Caki2 (cell line): ENCODE results near the gene PAX7. TPM values are rescaled to one million over a fixed set of nuclear protein-coding genes. Genes with fewer than 3 reads are reported as not detected.

ENCODE experiments used
- DNase-seq: peaks from one replicate; pipeline ENCODE4 v3.0.0-alpha.2; 2015; ENCODE audit warnings: low read depth
- in situ Hi-C: cut with HindIII; loops from 2 replicates; pipeline ENCODE4 v1.10.0; 2016; ENCODE audit warnings: low sequenced_read_pairs, low pct_unique_long_range_greater_than_20kb, mixed read lengths
- total RNA-seq: library from RNA; depleted of rRNA; stranded (reverse); fragments of >200 nt; shearing (Covaris generic); gene quantifications from 2 replicates; pipeline ENCODE4 v1.2.3, GENCODE V29; 2014; ENCODE audit warnings: low replicate concordance

The PAX7 gene
- total RNA-seq, 1 experiment from 2014 or later = not detected

DNA sequence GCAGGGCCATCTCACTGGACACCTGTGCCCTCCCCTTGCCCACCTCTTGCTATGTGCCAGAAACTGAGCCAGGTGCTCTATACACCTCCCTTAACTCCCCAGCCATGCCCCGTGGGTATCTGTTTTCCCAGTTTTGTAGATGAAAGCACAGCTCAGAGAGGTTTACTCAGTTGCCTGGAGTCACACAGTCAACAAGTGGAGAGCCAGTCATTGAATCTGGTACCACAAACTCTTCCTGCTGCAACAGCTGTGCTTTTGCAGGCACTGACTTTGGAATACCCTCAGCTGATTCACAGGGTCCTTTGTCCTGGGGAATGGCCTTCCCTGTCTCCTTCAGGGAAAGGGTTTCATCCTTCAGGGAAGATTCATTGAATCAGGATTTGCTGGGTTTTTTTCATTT is 22.1 kb downstream of the PAX7 start:
- in situ Hi-C loops = no loop called here
- DNase-seq = no peak

DNA sequence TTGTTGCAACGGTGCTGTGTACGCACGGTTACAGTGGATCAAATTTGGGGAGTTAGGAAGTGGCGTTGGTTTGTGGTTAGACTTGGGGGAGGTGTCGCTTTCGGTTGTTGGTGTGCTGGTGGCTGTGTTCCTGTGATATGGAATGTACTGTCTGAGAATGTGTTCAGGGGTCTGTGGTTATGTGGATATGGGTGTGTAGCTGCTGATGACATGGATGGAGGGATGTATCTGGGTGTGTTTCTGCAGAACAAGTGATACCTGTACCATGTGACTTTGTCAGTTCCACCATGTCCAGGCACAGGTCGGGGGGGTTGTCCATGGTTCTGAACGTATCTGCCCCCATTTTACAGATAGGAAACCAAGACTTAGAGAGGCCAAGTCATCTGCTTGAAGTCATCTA is 22.7 kb downstream of the PAX7 start:
- no peak for DNase-seq
- in situ Hi-C loops = no loop called here

DNA sequence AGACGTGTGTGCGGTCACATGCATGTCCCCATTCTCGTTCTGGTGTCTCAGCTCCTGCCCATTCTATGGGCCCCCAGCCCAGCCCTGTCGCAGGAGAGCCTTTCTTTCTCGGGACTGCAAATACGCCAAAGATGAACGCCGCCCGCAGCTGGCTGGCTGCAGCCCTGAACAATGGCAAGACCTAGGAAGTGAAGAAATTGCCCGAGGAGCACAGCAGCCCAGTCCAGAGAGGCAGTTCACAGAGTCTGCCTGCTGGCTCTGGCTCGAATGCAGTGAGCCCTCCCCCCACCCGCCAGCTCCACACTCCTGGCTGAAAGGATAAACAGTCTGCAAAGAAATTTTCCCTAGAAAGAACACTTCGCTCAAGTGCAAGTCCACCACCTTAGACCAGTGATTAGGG is 23.3 kb downstream of the PAX7 start:
- in situ Hi-C loops = no loop called here

DNA sequence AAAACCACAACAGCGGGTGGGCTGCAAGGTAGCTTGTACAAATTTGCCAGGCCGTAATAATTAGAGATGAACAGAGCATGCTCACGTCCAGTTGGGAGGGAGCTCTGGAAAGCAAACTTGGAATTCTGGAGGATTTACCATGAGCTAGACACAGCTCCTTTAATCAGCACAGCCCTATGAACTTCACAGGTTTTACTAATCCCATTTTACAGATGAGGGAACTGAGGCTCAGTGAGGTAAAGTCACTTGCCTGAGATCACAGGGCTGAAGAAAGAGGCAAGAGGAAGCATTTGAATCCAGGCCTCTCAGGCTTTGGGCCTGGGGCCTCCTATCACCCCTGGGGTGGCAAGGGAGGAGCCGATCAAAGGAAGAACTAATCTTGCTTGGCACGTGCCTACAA is 24.0 kb downstream of the PAX7 start:
- no peak for DNase-seq
- in situ Hi-C loops = no loop called here

More for the DNA sequence above, 23.3 kb downstream of the PAX7 start:
- no peak for DNase-seq

DNA sequence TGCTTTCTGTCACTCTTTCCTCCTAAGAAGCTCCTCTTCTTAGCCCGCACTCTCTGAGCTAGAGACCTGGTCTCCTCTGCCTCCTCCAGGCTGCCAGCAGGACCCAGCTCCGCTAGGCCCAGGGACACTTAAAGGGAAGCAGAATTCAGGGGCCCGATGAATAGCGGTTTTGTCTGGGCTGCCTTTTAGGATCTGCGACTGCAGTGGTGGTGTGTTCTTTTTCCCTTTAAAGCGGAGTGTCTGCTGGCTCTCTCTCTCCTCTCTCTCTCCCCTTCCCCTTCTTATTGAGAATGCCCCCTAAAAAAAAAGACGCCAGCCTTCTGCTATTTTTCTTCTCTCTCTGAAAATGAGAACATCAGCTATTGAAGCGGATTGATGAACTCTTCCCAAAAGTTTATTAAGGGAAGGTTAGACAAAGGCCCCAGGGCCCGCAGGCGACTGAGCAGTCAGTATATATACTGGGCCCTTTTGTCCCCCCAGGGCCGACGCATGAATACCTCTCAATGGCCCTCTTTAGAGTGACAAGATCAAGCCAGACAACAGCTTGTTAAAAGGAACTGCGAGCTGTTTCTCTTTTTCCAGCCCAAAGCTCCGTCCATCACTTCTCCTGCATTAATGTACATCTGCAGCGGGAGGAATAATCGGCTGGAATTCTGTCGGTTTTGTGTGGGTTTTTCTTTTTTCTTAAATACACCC is 27.0 kb downstream of the PAX7 start:
- no peak for DNase-seq
- in situ Hi-C loops = no loop called here

DNA sequence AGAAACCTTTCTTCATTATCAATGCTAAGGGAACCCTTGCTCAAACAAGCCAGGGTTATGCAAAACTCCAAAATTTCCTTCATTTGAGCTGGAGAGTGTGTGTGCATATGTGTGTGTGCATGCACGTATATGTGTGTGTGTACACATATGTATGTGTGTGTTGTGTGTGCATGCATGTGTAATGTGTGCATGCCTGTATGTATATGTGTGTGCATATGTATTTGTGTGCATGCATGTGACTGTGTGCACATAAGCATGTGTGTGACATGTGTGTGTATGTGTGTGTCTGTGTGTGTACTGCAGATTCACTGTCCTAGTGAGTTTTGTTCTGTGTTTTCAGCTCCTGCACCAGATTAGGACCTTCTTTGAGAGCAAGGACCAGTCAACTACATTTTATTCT is 28.2 kb downstream of the PAX7 start:
- DNase-seq = no peak
- in situ Hi-C loops = no loop called here

DNA sequence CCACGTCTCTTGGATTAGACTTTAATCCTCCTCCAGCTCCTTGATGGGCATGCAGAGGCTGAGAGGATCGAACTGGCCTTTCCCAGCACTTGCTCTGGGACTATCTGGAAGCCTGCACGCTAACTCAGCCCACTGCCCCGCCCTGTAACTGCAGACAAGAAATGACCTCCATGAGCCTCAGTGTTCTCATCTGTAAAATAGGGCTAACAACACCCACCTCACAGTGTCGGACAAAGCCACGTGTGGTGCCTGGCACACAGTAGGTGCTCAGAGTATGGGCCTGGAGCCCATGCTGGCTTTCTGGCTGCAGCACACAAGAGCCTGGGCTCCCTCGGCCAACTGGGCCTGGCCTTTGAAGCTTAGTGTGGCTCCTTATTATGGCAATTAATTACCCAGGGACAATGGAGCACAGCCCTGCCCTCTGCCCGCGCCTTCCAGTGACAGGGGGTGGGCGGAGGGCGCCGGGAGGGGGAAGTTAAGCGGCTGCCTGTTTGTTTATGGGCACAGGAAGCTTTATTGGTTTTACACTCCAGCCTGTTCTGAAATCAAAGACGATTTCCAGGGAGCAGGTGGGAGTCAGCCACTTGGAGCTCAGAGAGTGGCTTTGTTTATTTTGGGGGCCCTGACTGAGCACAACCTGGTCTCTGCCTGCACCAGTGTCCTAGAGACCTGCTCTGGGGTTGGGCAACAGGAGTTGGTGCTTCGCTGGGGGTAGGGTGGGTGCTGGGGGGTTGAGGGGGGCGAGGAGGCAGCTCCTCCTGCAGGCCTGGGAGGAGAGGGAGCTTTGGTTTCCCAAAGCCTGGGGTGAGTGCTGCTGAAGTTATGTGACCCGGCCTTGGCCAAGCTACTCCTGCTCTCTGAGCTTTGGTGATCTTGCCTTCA is 31.0 kb downstream of the PAX7 start:
- no peak for DNase-seq
- in situ Hi-C loops = no loop called here

DNA sequence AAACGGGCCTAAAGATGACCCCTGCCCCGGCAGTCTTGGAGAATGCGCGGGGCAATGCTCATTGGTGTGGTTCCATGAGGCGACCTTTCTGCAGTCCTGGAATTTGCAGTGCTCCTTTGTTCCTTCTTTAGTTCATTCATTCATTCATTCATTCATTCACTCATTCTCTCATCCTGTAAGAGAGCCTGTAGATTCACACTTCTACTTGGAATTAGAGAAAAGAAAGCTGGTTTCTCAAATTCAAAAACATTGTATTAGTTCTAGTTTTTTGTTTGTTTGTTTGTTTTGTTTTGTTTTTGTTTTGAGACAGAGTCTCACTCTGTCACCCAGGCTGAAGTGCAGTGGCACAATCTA is 31.6 kb downstream of the PAX7 start:
- DNase-seq = no peak
- in situ Hi-C loops = no loop called here

DNA sequence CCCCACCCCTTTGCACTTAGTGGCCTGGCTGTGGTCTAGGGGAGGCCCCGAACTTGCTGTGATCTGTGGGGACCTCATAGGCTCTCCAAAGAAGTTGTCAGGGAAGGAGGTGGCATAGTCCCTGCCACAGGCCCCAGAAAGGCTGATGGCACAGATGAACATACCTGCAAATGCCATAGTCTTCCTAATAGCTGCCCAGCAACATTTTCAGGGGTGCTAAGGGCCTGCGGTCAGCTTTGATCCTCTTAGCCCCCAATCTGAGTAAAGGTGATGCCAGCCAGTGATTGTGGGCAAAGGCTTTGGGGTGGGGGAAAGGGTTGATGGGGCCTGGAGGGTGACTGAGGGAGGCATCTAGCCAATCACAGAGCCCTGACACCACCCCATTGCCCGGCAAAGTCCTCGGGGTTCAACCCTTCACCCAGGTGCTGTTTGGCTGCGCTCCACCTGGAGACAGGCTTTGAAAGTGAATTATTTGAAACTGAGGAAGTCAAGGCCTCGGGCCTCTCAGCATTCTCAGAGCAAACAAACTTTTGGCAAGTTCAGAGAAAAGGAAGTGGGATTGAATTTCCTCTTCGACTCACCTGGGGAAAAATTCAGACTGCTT is 35.8 kb downstream of the PAX7 start:
- in situ Hi-C loops = no loop called here
- DNase-seq = no peak

DNA sequence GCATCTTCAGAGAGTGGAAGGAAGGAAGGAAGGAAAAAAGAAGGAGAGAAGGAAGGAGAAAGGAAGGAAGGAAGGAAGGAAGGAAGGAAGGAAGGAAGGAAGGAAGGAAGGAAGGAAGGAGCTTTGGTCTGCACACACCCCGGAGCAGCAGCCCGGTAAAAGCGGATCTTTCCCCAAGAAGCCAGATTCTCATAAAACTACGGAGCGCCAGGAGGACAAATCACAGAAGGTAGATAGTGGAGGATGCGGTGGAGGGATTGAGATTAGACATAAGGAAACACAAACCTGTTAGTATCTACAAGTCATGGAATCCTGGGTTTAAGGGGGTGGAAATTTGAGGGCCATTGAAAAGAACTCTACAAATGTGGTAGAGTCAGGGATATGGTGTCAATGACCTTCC is 36.7 kb downstream of the PAX7 start:
- in situ Hi-C loops = no loop called here
- DNase-seq = no peak

DNA sequence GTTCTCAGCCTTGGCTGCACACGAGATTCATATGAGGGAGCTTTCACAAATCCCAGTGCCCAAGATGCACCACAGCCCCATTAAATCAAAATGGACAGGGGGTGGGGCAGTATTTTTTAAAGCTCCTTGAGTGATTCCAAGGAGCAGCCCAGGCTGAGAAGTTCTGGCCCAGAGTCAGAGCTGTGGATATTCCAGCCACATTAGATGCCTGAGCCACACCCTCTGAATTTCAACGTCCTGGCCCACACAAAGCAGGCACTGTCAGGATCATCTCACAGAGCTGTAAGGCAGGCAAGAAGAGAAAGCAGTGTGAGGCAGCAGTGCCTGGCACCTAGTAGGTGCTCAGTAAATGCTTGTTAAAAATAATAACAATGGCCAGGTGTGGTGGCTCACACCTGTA is 37.4 kb downstream of the PAX7 start:
- no peak for DNase-seq
- in situ Hi-C loops = no loop called here

DNA sequence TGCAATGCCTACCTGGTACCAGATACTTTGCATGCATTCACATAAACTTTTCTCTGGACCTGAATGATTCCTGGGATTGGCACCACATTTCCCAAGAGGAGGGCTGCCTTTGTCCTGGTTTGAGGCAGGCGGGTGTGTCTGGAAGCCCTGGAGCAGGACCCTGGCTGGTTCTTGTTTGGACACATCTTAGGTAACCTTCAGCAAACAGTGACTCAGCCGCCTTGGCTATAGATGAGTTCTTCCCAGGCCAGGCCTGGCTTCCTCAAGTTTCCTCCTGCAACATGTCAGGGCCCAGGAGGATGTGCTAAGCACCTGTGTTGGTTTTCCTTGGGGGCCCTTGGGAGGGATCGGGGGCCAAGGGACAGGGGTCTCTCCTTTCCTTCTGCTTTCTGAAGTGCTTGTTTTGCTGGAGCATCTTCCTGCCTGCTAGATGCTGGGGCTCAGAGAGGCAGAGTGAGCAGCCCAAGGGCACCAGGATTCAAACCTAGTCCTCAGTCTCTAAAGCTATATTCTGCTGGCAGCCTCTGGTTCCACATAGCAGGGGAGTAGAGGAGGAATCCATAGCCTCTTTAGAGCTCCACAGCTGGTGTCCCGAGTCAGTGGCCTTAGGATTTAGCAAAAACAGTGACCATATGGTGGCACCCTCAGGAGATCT is 38.2 kb downstream of the PAX7 start:
- in situ Hi-C loops = no loop called here
- peak; percentile 46 for DNase-seq

DNA sequence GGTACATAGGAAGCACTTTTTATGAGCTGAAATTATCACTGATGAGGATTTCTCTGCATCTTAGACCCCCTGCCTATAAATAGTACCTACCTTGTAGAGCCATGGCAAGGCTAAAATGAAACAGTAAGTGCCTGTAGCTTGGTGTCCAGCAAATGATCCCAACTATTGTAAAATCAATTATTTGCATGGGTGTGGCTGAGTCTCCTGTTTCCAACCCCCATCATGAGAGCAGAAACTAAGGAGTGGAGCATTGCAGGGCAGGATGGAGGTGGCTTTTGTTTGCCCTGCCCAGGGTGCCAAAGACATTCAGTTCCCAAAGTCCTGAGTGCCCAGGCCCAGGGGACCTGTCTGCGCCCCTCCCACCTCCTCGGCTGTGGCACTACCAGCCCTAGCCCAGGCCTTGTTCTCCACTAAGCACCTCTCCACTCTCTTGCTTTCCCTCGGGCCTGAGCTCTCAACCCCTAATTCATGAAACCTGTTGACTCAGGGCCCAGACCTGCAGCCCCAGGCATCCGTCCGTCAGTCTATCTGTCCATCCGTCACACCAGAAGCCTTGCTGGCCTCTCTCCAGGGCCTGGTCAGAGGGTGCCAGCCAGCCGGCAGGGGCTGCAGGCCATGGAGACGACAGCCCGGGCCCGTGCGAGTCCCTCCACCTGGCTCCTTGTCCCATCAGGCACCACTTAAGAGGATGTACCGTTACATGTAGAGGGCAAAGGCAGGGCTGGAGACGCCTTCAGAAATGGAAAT is 39.6 kb downstream of the PAX7 start:
- DNase-seq = no peak
- in situ Hi-C loops = no loop called here

DNA sequence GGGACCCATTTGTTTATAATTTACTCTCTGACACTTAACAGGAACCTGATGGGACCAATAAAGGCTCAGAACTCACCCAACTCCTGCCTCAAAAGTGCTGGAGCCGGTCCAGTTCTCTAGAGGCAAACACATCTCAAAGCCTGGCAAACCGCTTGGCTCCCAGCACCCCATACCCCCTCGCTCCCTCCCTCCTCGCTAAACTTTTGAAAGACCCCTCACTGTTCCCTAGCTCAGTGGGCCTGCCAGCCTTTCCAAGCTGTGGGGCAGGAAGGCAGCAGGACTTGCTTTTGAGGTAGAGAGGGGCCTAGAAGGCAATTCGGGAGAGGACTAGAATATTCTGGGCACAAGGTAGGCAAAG is 40.2 kb downstream of the PAX7 start:
- in situ Hi-C loops = no loop called here
- no peak for DNase-seq

DNA sequence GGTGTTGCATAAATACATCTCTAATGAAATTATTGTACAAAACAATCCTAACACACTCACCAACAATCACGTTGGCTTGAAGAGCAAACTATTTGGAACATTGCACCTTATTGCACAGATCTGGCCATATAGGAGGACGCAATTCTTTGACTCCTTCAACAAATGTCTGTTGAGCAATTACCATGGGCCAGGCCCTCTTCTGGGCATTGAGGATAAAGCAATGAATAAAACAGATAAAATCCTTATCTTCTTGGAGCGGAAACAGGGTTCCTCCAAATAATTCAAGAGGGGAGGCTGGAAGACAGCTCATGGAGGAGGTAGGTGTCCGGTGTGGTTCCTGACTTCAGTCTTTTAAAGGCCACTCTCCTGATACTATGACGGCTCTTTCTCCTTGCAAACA is 43.3 kb downstream of the PAX7 start:
- DNase-seq = no peak
- in situ Hi-C loops = no loop called here

DNA sequence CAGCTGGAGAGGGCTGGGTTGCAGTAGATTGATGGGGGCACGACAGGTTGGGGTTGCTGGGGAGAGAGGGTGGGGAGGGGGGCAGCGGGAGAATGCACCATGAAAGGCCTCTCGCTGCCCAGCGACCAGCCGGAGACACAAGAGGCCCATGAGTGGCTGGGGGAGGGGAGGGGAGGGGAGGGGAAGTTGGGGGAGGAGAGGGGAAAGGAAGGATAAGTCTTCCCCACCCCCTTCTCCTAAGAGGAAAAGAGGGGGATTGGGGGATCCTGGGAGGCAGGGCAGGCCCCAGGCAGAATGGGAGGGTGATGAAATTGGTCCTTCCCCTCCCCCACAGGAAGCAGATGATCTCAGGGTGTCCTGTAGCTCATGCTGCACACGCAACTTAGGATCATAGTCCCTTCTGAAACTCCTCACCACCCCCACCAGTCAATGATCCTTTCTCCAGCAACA is 45.7 kb downstream of the PAX7 start:
- in situ Hi-C loops = no loop called here
- DNase-seq = no peak

DNA sequence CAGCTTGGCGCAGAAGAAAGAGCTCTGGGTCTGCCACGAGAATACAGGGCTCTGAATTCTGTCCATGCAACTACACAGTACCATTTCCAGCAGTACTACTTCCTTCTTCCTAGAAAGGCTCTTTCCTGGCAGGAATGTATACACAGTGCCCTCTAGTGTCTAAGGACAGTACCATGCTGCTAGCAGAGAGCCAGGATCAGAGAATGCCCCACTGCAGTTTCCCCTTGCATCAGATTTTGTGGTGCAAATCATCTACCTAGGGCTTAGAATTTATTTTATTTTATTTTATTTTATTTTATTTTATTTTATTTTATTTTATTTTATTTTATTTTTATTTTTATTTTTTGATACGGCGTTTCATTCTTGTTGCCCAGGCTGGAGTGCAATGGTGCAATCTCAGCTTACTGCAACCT is 50.8 kb downstream of the PAX7 start:
- in situ Hi-C loops = no loop called here
- DNase-seq = peak; percentile 27

DNA sequence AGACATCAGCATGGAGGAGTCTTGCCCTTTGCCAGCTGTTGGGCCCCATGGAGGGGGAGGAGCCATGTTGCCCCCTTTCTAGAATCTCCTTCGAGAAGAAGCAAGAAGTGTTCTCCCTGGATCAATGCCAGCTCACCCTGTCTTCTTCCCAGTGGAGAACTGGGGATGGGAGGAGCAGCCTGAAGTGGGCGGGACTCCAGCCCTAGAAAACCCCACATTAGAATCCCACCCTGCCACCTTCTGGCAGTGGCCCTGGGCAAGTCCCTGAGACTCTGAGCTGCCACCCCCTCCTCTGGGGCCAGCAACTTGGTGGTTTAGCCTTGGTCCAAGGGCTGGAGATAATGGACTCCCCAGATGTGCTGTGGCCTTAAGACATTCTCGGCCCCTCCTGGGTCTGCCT is 51.7 kb downstream of the PAX7 start:
- in situ Hi-C loops = no loop called here
- DNase-seq = no peak
